HT1080 (cell line): ENCODE results near the gene POLDIP2. TPM values are rescaled to one million over a fixed set of nuclear protein-coding genes. Genes with fewer than 3 reads are reported as not detected.

Experiments
- DNase-seq: peaks from one replicate; pipeline ENCODE4 v3.0.0-alpha.2; 2015; ENCODE audit warnings: low read depth
- total RNA-seq: library from RNA; depleted of rRNA; stranded (reverse); fragments of >200 nt; shearing (Covaris generic); gene quantifications from 2 replicates; pipeline ENCODE4 v1.2.3, GENCODE V29; 2014; rRNA removed

The POLDIP2 gene
- total RNA-seq, 1 experiment from 2014 or later, result 192 TPM

GRCh38 chr17:28317099-28317965 lies 40.0 kb downstream of the POLDIP2 start:
- DNase-seq, result no peak

GRCh38 chr17:28315846-28316705 lies 41.3 kb downstream of the POLDIP2 start:
- no peak for DNase-seq

- no peak for DNase-seq
These were observed 43.5 kb downstream of the POLDIP2 start for GRCh38 chr17:28313841-28314240.

- DNase-seq, result no peak
These were observed 50.3 kb downstream of the POLDIP2 start for GRCh38 chr17:28306954-28307401.

GRCh38 chr17:28298449-28298848 lies 58.9 kb downstream of the POLDIP2 start:
- DNase-seq, result no peak

Other genes starting within 250 kb of the POLDIP2 start
- 41.3 and 52.9 TPM in 2 replicates for gene TMEM97, start 38.3 kb downstream of the POLDIP2 start, total RNA-seq
- 48.6 and 63.8 TPM in 2 replicates for gene IFT20, start 22.1 kb downstream of the POLDIP2 start, total RNA-seq
- 53.1 and 64.8 TPM in 2 replicates for gene TNFAIP1, start 21.8 kb downstream of the POLDIP2 start, total RNA-seq
- not detected in 2 replicates for gene SEBOX, start 7.7 kb upstream of the POLDIP2 start, total RNA-seq
- gene VTN, start 12.8 kb upstream of the POLDIP2 start, total RNA-seq, result not detected in 2 replicates
- gene SARM1, start 14.2 kb upstream of the POLDIP2 start, total RNA-seq, result 3.9 and 10.9 TPM in 2 replicates
- 2.2 and 2.4 TPM in 2 replicates for gene SLC46A1, start 48.7 kb upstream of the POLDIP2 start, total RNA-seq
- gene SLC13A2, start 116.1 kb upstream of the POLDIP2 start, total RNA-seq, result not detected in 2 replicates
- gene FOXN1, start 148.8 kb upstream of the POLDIP2 start, total RNA-seq, result not detected in 2 replicates
- gene UNC119, start 195.1 kb upstream of the POLDIP2 start, total RNA-seq, result 57.8 and 58.4 TPM in 2 replicates
- 34.1 and 43.0 TPM in 2 replicates for gene PIGS, start 214.0 kb upstream of the POLDIP2 start, total RNA-seq
- gene ALDOC, start 219.4 kb upstream of the POLDIP2 start, total RNA-seq, result 17.1 and 18.4 TPM in 2 replicates
- gene SPAG5, start 241.5 kb upstream of the POLDIP2 start, total RNA-seq, result 84.5 and 93.0 TPM in 2 replicates